GM20431 (cell line): ENCODE results near the gene SH3GL1.
"Not testable (repeated sequence)": the region's sequence is repeated elsewhere in the genome, so short reads cannot be mapped to it uniquely, and the experiment has no call there.

ENCODE experiments used
- in situ Hi-C: fragments of 300-500 bp; cut with MseI, MboI; formaldehyde crosslinking; loops from one replicate; pipeline ENCODE4 v1.15.0; 2020; ENCODE audit warnings: low sequenced_read_pairs; ENCODE audit not compliant: unreplicated experiment

Gene SH3GL1

DNA sequence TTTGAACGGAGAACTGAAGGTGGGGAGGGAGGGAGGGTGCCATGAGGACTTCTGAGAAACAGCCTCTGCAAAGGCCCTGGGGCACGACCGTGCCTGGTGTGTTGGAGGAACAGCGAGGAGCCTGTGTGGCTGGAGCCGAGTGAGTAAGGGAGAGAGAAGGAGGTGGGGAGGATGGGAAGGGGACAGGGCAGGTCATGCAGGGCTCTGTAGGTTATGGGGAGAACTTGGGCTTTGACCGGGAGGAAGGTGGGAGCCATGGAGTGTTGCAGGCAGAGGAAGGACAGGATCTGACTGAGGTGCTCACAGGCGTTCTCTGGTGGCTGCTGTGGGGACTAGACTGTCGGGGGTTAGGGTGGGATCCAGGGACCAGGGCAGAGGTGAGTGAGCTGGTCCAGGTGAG, 50.2 kb downstream of the SH3GL1 start:
- in situ Hi-C loops = no loop called here

DNA sequence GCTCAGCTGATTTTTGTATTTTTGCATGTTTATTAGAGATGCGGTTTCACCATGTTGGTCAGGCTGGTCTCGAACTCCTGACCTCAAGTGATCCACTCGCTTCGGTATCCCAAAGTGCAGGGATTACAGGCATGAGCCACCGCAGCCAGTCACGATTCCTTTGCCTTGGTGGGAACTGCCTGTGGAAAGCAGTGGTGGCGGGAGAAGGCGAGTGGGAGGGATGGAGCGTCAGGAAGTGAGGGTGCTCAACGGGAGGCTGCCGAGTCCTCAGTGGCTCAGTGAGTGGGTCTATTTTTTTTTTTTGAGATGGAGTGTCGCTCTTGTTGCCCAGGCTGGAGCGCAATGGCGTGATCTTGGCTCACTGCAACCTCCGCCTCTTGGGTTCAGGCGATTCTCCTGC, 51.1 kb downstream of the SH3GL1 start:
- in situ Hi-C loops = not testable (repeated sequence)

DNA sequence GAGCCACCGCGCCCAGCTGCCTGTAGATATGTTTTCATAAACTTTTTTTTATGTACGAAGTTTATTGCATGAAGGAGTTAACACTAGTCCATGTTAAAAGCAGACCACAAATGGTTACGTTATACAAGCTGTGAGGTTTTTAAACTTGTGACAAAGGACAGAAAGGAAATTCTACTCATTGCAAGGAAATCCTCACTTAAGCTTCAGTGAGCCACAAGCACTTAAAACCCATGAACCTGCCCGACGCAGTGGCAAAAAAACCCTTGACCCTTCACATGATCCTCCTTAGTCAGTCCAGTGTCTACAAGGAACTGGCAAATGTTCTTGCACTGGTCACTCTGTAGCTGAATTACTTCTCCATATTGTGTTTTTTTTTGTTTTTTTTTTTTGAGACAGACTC, 52.8 kb downstream of the SH3GL1 start:
- in situ Hi-C loops = no loop called here

DNA sequence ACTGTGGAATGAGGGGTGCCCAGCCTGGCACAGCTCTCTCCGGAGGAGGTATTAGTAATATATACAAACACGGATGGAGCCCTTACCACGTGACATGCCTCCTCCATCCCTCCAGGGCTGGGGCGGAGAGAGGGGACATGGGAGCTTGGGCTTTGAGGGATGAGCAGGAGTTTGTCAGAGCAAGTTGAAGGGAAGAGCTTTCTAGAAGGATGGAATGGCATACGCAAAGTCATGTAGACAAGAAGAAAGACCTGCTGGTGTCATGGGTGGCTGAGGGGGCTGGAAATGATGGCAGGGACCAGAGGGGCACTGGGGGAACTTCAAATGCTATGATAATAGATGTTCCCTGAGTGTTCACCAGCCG, 54.3 kb downstream of the SH3GL1 start:
- in situ Hi-C loops = no loop called here

DNA sequence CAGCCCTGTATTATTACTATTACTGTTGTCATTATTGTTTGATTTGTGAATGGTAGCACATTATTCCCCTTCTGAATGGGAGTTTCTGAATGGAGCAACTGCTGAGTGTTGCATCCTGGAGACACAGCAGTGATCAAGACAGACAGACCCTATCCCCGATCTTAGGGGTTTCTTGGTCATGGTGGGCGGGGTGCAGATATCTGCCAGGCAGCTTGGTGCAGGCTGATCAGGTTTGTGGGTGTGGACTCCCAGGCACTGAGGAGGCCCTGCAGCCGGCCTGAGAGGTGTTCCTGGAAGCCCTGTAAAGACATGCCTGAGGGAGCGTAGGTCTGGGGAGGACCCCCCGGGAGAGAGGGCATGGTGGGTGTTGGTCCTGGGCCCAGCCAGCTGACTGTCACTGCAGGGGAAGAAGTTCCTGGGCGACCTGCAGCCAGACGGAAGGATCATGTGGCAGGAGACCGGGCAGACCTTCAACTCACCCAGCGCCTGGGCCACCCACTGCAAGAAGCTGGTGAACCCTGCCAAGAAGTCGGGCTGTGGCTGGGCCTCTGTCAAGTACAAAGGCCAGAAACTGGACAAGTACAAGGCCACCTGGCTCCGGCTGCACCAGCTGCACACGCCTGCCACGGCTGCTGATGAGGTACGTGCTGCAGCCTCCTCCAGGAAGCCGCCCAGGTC, 54.9 kb downstream of the SH3GL1 start:
- in situ Hi-C loops = no loop called here

DNA sequence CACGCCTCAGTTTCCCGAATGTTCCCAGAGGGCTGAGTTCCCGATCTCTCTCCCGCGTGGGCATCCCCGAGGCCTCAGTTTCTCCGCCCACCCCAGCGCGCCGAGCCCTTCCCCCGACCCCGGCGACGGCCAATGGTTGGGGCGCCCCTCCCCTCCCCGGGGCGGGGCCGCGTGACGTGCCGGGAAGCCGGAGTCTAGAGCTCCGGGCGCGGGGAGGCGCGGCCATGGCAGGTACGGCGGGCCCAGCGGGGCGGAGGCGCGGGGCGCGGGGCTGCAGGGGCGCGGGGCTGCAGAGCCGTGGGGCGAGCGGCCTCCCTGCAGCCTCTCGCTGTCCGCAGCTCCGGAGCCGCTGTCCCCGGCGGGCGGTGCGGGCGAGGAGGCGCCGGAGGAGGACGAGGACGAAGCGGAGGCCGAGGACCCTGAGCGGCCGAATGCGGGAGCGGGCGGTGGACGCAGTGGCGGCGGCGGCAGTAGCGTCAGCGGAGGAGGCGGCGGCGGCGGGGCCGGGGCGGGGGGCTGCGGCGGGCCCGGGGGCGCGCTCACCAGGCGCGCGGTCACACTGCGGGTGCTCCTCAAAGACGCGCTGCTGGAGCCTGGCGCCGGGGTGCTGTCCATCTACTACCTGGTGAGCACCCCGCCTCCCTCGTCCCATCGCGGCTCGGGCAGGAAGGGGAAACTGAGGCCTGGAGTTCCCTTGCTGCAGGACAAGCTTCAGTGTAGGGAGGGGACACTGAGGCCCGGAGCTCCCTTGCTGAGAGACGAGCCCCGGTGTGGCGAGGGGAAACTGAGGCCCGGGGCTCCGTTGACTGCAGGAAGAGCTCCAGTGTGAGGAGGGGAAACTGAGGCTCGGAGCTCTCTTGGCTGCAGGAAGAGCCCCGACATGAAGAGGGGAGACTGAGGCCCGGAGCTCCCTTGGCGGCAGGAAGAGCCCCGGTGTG, 56.7 kb downstream of the SH3GL1 start, which contains the start of gene MPND:
MPND (plus strand) TSS at position 193 of the 938 bp plus-strand sequence; CDS start at position 225, 32 bp downstream.
- in situ Hi-C loops = no loop called here

DNA sequence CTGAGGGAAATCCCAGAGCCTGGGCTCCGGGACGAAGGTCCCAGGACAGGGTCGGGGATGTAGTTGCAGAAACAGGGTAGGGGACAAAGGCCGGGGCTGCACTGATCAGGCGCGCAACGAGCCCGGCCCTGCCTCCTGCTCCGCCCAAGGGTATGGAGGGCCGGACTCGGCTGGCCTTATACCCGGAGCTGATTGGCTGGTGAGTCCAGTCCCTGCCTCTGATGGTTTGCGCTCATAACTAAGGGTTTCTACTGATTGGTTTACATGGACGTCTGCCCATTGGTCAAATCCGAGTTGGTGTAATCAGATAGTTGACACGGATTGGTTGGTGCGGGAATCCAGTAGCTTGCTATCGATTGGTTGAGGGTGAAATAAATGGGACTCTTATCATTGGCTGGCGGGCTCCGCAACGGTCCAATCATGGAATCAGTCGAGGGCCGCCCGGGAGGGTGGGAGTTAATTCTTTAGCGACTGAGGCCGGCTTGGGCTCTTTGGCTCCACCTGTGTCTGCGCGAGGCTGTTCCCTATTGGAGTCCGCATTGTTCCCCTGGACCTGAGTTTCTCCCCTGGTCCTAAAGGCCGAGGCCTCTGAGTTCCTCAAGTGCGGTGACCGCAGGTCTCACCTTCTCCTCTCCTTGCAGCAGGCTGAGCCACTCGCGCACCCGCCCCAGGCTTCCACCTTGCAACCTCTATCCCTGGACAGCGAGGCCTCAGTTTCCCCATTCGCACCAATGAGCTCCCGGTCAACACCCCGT, 57.6 kb downstream of the SH3GL1 start:
- in situ Hi-C loops = no loop called here

DNA sequence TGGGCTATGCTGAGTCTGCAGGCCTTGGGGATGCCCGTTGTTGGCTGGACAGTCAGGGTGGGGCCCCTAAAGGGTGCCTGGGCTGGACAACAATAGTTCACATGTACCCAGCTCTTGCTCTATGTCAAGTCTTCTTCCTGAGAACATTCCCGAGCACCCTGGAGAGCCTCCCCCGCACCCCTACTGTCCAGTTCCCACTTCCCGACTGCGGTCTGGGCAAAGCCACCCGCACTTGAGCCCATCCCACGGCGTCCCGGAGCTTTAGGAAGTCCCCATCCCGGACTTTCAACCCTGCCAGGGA, 58.1 kb downstream of the SH3GL1 start:
- in situ Hi-C loops = no loop called here

DNA sequence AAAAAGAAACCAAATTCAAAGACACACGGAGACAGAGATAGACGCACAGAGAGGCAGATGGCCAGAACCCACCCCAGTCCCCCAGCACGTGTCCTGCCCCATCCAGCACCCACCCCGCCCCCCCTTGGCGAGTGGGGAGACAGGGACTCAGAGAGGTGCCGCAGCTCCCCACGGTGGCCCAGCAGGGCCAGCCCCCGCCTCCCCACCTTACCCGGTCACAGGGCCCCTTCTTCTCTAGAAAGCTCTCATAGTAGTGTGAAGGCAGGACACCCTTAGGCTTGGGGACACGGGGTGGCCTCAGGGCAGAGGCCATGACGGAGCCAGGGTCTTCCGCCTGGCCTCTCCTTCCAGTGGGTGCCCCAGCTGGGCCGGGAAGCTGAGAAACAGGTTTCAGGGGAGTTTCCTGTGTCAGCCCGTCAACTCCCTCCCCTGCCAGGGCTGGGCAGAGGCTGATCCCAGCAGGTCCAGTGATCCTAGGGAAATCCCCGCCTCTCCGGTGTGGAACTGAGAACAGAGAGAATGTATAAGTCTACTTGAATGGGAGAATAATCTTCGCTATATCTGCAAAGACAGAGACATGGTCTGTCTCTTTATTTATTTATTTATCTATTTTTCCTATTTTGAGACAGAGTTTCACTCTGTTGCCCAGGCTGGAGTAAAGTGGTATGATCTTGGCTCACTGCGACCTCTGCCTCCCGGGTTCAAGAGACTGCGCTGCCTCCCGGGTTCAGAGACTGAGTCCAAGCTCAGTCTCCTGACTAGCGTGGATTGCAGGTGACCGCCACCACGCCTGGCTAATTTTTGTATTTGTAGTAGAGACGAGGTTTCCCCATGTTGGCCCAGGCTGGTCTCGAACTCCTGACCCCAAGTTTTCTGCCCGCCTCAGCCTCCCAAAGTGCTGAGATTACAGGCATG, 61.6 kb downstream of the SH3GL1 start, which contains the start of gene STAP2:
STAP2 (minus strand) TSS at position 387 of the 915 bp plus-strand sequence; CDS start at position 313, 74 bp downstream.
- in situ Hi-C loops = no loop called here

DNA sequence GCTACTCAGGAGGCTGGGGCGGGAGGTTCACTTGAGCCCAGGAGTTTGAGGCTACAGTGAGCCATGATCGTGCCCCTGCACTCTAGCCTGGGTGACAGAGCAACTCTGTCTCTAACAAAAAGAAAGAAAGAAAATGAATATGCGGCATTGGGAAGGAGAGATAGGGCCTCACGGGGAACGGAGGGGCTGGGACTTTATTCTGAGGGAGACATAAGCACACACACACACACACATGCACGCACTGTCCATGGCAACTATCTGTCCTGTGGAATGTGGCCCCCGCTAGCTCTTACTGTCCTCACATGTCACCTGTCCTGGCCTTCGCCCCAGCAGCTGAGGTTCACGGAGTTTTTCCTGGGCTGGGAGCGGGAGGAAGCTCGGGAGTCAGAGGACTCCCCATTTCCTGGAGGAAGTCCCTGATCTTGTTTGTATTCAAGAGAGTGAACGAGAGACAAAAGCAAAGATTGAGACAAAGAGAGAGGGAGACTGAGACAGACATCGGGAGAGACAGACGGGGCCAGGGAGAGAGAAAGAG, 62.4 kb downstream of the SH3GL1 start:
- in situ Hi-C loops = no loop called here

DNA sequence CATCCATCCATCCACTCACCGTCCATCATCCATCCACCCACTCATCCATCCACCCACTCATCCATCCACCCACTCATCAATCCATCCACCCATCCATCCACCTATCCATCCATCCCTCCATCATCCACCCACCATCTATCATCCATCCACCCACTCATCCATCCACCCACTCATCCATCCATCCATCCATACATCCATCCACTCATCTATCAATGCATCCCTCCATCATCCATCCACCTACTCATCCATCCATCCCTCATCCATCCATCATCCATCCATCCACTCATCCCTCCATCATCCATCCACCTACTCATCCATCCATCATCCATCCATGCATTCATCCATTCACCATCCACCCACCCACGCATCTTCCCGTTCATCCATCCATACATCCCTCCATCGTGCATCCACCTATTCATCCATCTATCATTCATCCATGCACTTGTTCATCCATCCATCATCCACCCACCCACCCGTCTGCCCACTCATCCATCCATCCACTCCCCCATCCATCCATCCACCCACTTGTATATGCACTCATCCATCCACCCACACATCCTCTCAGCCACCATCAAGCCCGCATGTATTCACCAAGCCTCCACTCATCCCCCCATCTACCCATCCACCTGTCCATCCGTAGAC, 65.3 kb downstream of the SH3GL1 start:
- in situ Hi-C loops = no loop called here

DNA sequence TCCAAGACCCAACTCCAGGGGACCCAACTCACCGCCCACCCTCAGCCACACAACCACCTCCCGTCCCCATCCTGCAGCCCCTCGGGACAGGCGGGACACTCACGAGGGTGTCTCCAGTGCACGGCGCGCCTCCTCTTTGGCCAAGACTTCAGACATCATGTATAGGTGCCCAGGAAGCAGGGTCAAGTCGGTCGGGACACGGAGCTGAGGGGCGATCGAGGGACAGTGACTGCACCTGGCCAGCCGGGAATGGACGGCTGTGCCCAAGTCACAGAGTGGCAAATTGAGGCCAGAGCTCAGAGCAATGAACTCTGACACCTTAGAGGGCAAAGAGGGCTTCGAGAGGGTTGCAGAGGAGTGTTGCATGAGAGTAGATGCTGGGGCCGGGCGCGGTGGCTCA, 70.5 kb downstream of the SH3GL1 start:
- in situ Hi-C loops = no loop called here

DNA sequence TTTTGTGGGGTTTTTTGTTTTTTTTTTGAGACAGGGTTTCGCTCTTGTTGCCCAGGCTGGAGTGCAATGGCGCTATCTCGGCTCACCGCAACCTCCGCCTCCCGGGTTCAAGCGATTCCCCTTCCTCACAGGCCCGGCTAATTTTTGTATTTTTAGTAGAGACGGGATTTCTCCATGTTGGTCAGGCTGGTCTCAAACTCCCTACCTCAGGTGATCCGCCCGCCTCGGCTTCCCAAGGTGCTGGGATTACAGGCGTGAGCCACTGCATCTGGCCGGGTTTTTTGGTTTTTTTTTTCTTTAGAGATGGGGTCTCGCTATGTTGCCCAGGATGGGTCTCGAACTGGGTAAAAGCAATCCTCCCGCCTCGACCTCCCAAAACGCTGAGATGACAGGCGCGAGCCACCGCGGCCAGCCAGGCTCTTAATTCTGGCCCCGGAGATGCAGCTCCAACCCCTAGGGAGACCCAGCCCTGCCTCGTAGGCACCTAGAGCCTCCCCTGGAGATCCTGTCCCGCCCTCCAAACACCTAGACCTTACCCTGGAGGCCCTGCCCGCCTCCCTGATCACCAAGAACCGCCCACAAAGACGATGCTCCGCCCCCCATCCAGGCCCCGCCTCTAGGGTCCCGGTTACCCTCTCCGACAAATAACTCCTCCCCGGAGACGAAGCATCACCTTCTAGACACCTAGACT, 71.2 kb downstream of the SH3GL1 start:
- in situ Hi-C loops = not testable (repeated sequence)

DNA sequence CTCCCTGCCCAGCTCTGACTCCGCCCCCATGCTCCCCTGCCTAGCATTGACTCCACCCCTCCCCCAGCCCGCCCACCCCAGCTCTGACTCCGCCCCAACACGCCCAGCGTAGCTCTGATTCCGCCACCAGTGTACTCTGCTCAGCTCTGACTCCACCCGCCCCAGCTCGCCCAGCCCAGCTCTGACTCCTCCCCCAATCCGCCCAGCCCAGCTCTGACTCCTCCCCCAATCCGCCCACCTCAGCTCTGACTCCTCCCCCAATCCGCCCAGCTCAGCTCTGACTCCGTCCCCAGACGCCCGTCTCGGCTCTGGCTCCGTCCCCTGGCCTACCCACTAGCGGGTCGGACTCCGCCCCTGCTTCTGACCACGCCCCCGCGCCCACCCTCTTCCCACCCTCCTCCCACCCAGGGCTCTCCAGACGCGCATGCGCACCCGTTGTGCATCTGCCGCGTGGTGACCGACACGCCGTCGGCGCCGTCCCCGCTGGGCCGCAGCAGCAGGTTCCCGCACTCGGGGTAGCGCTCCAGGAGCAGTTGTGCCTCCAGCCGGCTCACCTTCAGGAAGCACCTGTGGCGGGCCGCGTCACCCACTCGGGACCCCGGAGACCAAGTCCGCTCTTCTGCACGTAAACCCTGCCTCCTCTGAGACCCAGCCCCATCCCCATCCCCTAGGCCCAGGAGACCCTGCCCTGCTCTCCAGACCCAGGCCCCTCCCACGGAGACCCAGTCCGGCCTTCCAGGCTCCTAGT, 71.9 kb downstream of the SH3GL1 start:
- in situ Hi-C loops = no loop called here

DNA sequence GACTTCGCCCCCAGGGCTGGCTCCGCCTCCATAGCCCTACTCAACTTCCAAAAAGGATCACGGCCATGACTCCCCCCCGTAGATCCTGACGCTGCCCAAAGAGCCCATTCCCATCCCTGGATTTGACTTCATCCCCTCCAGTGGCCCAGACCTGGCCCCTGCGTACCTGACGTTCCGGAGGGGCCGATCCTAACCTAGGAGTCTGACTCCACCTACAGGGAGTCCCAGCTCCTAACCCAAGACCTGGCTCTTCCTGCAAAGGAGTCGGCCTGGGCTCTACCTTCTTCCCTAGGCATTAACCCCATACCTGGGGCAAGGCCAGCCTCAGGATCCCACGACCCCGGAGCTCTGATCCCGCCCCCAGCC, 72.5 kb downstream of the SH3GL1 start:
- in situ Hi-C loops = no loop called here

DNA sequence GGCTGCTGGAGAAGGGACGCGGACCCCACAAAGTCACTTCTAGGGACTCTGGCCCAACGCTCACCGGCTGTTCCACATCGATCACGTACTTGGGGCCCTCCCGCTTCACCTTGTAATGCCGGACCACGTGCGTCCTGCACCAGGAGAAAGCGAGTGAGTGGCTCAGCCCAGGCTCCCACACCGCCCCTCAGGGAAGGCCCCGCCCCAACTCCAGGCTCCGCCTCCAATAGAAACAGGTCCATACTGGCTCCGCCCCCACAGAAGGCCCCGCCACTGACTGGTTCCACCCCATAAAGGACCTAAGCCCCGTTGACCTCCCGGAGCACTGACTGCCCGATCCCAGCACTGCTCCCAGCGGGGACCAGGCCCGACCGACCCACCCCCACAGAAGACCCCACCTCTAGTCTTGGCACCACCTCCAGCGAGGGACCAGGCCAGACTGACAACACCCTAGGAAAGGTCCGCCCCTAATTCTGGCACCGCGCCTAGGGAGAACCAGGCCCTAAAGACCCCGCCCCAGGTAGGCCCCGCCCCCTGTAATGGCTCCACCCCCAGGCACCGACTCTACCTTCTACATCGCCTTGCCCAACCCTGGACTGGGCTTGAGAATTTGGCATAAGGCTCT, 73.0 kb downstream of the SH3GL1 start:
- in situ Hi-C loops = no loop called here

DNA sequence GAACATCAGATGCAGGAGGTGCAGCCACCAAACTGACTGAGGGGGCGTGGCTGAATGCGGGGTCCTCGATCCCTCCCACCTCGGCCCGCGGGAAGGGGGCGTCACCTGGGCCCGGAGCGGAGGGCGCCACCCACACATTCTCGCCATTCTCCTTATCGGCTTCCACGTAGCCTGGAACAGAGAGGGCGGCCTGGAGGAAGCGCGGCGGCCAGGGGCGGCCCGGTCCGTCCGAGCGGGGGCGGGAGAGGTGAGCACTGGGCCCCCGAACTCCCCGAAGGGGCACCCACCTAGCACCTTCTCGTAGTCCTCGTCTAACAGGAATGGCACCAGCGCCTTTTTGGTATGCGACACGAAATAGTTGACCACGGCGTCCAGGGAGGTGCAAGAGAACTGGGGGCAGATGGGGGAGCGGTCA, 73.5 kb downstream of the SH3GL1 start:
- in situ Hi-C loops = no loop called here
